C1 segment of cervical spinal cord (tissue), 14 donors: ENCODE results near the gene FREM2.
A peak's percentile ranks its signal among the peaks of the same experiment; 100 is the strongest.

ENCODE experiments used
- DNase-seq, 14 donors: peaks; one replicate each; lab custom pipeline; 2025; lab: John Stamatoyannopoulos, UW

The FREM2 gene

GRCh38 chr13:38821770-38822551 lies 135.1 kb downstream of the FREM2 start:
- DNase-seq = peak in 11 of 14 donors; percentile 15 to 81 (median 45)

GRCh38 chr13:38824342-38824741 lies 137.5 kb downstream of the FREM2 start:
- DNase-seq = no peak

GRCh38 chr13:38826182-38826813 lies 139.4 kb downstream of the FREM2 start:
- DNase-seq = no peak

GRCh38 chr13:38830442-38831045 lies 143.7 kb downstream of the FREM2 start:
- DNase-seq = no peak

- no peak for DNase-seq
Observed at GRCh38 chr13:38844581-38844980, 157.7 kb downstream of the FREM2 start.

- DNase-seq = no peak
Observed at GRCh38 chr13:38848360-38848759, 161.5 kb downstream of the FREM2 start.

GRCh38 chr13:38849315-38849714 lies 162.4 kb downstream of the FREM2 start:
- DNase-seq = no peak

- peak in 1 of 14 donors; percentile 0 for DNase-seq
Observed at GRCh38 chr13:38850868-38851626, 164.2 kb downstream of the FREM2 start.

- no peak for DNase-seq
Observed at GRCh38 chr13:38854226-38854625, 167.3 kb downstream of the FREM2 start.

GRCh38 chr13:38856065-38856464 lies 169.2 kb downstream of the FREM2 start:
- DNase-seq = no peak

GRCh38 chr13:38862443-38862842 lies 175.6 kb downstream of the FREM2 start:
- DNase-seq = no peak

GRCh38 chr13:38863536-38863935 lies 176.7 kb downstream of the FREM2 start:
- no peak for DNase-seq

- peak in 1 of 14 donors; percentile 6 for DNase-seq
Observed at GRCh38 chr13:38866649-38867048, 179.8 kb downstream of the FREM2 start.

- DNase-seq = no peak
Observed at GRCh38 chr13:38868399-38868798, 181.5 kb downstream of the FREM2 start.

GRCh38 chr13:38868870-38869269 lies 182.0 kb downstream of the FREM2 start:
- no peak for DNase-seq

- no peak for DNase-seq
Observed at GRCh38 chr13:38871275-38871674, 184.4 kb downstream of the FREM2 start.

GRCh38 chr13:38872693-38873092 lies 185.8 kb downstream of the FREM2 start:
- peak in 9 of 14 donors; percentile 0 to 52 (median 13) for DNase-seq

GRCh38 chr13:38875186-38875875 lies 188.5 kb downstream of the FREM2 start:
- no peak for DNase-seq

- DNase-seq = no peak
Observed at GRCh38 chr13:38879278-38879677, 192.4 kb downstream of the FREM2 start.

- DNase-seq = no peak
Observed at GRCh38 chr13:38879786-38880185, 192.9 kb downstream of the FREM2 start.

- DNase-seq = no peak
Observed at GRCh38 chr13:38880397-38880796, 193.5 kb downstream of the FREM2 start.
